A549 (cell line): ENCODE data around the gene ATP8A2. TPM values are rescaled to one million over a fixed set of nuclear protein-coding genes. Genes with fewer than 3 reads are reported as not detected.

ENCODE experiments used
- ATAC-seq, 2 experiments: fragments of 200-7000 bp in 1 of 2; fragments of >200 bp in 1 of 2; cut with Nextera tagmentation in 1 of 2; cut with Tn5 transposase in 1 of 2; 3 replicates each; pipeline versions ENCODE4 v1.8.0 to v1.9.1; 2018 to 2020; ENCODE audit warnings: mild to moderate bottlenecking in 1 of 2, moderate library complexity in 1 of 2
- CTCF ChIA-PET: fragments of 300-600 bp; sonication (Branson Sonifier 250); formaldehyde crosslinking; extraction: SDS; loops from one replicate; lab custom pipeline; 2021; ENCODE audit warnings: antibody characterized with exemption, inconsistent platforms; lab: Yijun Ruan, JAX
- POLR2A ChIA-PET: fragments of 350-600 bp; formaldehyde crosslinking; extraction: SDS; loops from one replicate; lab custom pipeline; 2021; ENCODE audit warnings: antibody characterized with exemption, inconsistent platforms; lab: Yijun Ruan, JAX
- DNase-seq, 2 experiments: peaks; one replicate each; pipeline versions ENCODE4 v3.0.0 to v3.0.0-alpha.2; 2011 to 2016; ENCODE audit warnings: low read depth in 1 of 2, low spot score in 1 of 2
- FAIRE-seq: peaks from 2 replicates; lab custom pipeline; 2011; peaks lifted over from hg19 to GRCh38; lab: Jason Lieb, UNC
- H3K27ac ChIP-seq, 2 experiments: fragments of >200 bp; sonication (Bioruptor Twin); formaldehyde crosslinking; 3 replicates each; pipeline ENCODE4 v1.5.1; 2016 to 2017
- H3K4me1 ChIP-seq: fragments of >200 bp; sonication (Bioruptor Twin); formaldehyde crosslinking; 3 replicates; pipeline ENCODE4 v1.6.1; 2016
- H3K4me2 ChIP-seq: fragments of >200 bp; sonication (Bioruptor Twin); formaldehyde crosslinking; 3 replicates; pipeline ENCODE4 v1.6.1; 2016
- H3K4me3 ChIP-seq: fragments of >200 bp; sonication (Bioruptor Twin); formaldehyde crosslinking; 3 replicates; pipeline ENCODE4 v1.5.1; 2016
- H3K9me3 ChIP-seq: fragments of >200 bp; sonication (Bioruptor Twin); formaldehyde crosslinking; 3 replicates; pipeline ENCODE4 v1.6.1; 2016
- CBX2 ChIP-seq: fragments of 200-600 bp; sonication (generic); IDR thresholded peaks from 2 replicates; pipeline ENCODE4 v1.6.1; 2016; ENCODE audit warnings: low read depth, mild to moderate bottlenecking, borderline replicate concordance
- CBX8 ChIP-seq: fragments of 200-600 bp; sonication (generic); IDR thresholded peaks from 2 replicates; pipeline ENCODE4 v1.6.1; 2016
- CHD4 ChIP-seq: fragments of 200-600 bp; sonication (generic); IDR thresholded peaks from 2 replicates; pipeline ENCODE4 v1.6.1; 2016; ENCODE audit warnings: antibody characterized with exemption, mild to moderate bottlenecking, borderline replicate concordance
- CTCF ChIP-seq: fragments of >200 bp; sonication (Bioruptor Twin); formaldehyde crosslinking; IDR thresholded peaks from 3 replicates; pipeline ENCODE4 v1.5.1; 2016
- E2F6 ChIP-seq: IDR thresholded peaks from 2 replicates; pipeline ENCODE4 v1.6.1; 2012; ENCODE audit warnings: low read depth, borderline replicate concordance
- EHMT2 ChIP-seq: fragments of 200-600 bp; sonication (generic); IDR thresholded peaks from 2 replicates; pipeline ENCODE4 v1.6.1; 2016; ENCODE audit warnings: antibody characterized with exemption, low read depth, mild to moderate bottlenecking, moderate library complexity
- ELK1 ChIP-seq: fragments of 150-350 bp; IDR thresholded peaks from 2 replicates; pipeline ENCODE4 v1.6.1; 2014; ENCODE audit warnings: low read depth, mild to moderate bottlenecking, low read length
- ESRRA ChIP-seq: fragments of 150-350 bp; IDR thresholded peaks from 2 replicates; pipeline ENCODE4 v1.6.1; 2014; ENCODE audit warnings: mild to moderate bottlenecking, low read length, borderline replicate concordance
- FOSB ChIP-seq: fragments of 250-450 bp; sonication (Bioruptor Pico); IDR thresholded peaks from 2 replicates; pipeline ENCODE4 v1.5.0; 2020; ENCODE audit warnings: mild to moderate bottlenecking, moderate library complexity
- FOSL2 ChIP-seq, 2 experiments: fragments of 450-650 bp in 1 of 2; fragments of >200 bp in 1 of 2; sonication (Bioruptor Twin) in 1 of 2; formaldehyde crosslinking; IDR thresholded peaks; 2 replicates each; pipeline versions ENCODE4 v1.5.0 to v1.6.1; 2016 to 2020; ENCODE audit warnings: mild to moderate bottlenecking in 1 of 2, moderate library complexity in 1 of 2
- FOXS1 ChIP-seq: fragments of 250-450 bp; sonication (Bioruptor Pico); IDR thresholded peaks from 2 replicates; pipeline ENCODE4 v1.5.0; 2020; ENCODE audit warnings: mild to moderate bottlenecking, moderate library complexity
- GATA3 ChIP-seq: IDR thresholded peaks from 2 replicates; pipeline ENCODE4 v1.6.1; 2012; ENCODE audit warnings: borderline replicate concordance
- HES2 ChIP-seq: fragments of >200 bp; sonication (Bioruptor Twin); formaldehyde crosslinking; IDR thresholded peaks from 2 replicates; pipeline ENCODE4 v1.6.1; 2016
- HEYL ChIP-seq: fragments of 250-450 bp; sonication (Bioruptor Pico); IDR thresholded peaks from 2 replicates; pipeline ENCODE4 v1.8.0; 2021; ENCODE audit warnings: mild to moderate bottlenecking, moderate library complexity
- HMGXB4 ChIP-seq: fragments of 250-450 bp; sonication (Bioruptor Pico); IDR thresholded peaks from 2 replicates; pipeline ENCODE4 v1.5.0; 2021; ENCODE audit warnings: mild to moderate bottlenecking, moderate library complexity, borderline replicate concordance
- HOXB5 ChIP-seq: fragments of 250-450 bp; sonication (Bioruptor Pico); IDR thresholded peaks from 2 replicates; pipeline ENCODE4 v1.5.0; 2020; ENCODE audit warnings: mild to moderate bottlenecking, moderate library complexity
- KDM5A ChIP-seq: fragments of 200-600 bp; sonication (generic); IDR thresholded peaks from 2 replicates; pipeline ENCODE4 v1.6.1; 2016; ENCODE audit warnings: antibody characterized with exemption, mild to moderate bottlenecking
- MAFK ChIP-seq: fragments of 450-650 bp; IDR thresholded peaks from 2 replicates; pipeline ENCODE4 v1.6.1; 2014; ENCODE audit not compliant: partially characterized antibody
- NFE2L2 ChIP-seq: fragments of 150-350 bp; conservative IDR thresholded peaks from 2 replicates; pipeline ENCODE4 v1.6.1; 2014; ENCODE audit warnings: low read length
- RNF2 ChIP-seq: fragments of 200-600 bp; sonication (generic); IDR thresholded peaks from 2 replicates; pipeline ENCODE4 v1.6.1; 2016; ENCODE audit warnings: low read depth, mild to moderate bottlenecking, antibody characterized with exemption, moderate library complexity, borderline replicate concordance
- SREBF2 ChIP-seq: fragments of 450-650 bp; IDR thresholded peaks from 2 replicates; pipeline ENCODE4 v1.6.1; 2014; ENCODE audit warnings: mild to moderate bottlenecking, moderate library complexity
- TP53 ChIP-seq: fragments of 250-450 bp; sonication (Bioruptor Pico); IDR thresholded peaks from 2 replicates; pipeline ENCODE4 v1.5.0; 2021; ENCODE audit warnings: mild to moderate bottlenecking, moderate library complexity
- USF2 ChIP-seq: fragments of 450-650 bp; IDR thresholded peaks from 2 replicates; pipeline ENCODE4 v1.6.1; 2014; ENCODE audit warnings: antibody characterized with exemption
- ZC3H11A ChIP-seq: fragments of 450-650 bp; IDR thresholded peaks from 2 replicates; pipeline ENCODE4 v1.6.1; 2014; ENCODE audit warnings: antibody characterized with exemption, mild to moderate bottlenecking
- WGBS: methylation state at CpG from one replicate; pipeline ENCODE4 v1.1.6; 2017; ENCODE audit errors: missing lambda C conversion rate; 5-methylcytosine and 5-hydroxymethylcytosine counted together
- polyA plus RNA-seq, 4 experiments: library from polyadenylated mRNA; depleted of rRNA in 3 of 4; stranded (reverse); fragments of >200 nt; fragmentation: RNase III in 1 of 4; extraction: RNeasy Plus Mini Kit Qiagen cat#74134 plus additional on column Dnase treatment in 1 of 4; gene quantifications; 2 replicates in 3 of 4; 3 replicates in 1 of 4; pipeline ENCODE4 v1.2.3, GENCODE V29; 2011 to 2017

Gene ATP8A2
- polyA plus RNA-seq, 2 of the 4 experiments (the other 2 are of a cell fraction), result 0.03 TPM; not detected in 1

- Histone ChIP-seq H3K4me1 (no peaks in the 10 kb centered on the region), H3K4me3 (no peak overlapping the region), H3K4me2 (no peak overlapping the region), H3K27ac (no peak overlapping the region), H3K9me3 (no peaks in the 10 kb centered on the region)
- no peak for TF ChIP-seq CBX2
- TF ChIP-seq FOSB (CRISPR knock-in tag), result no peak
- ATAC-seq (no peak), FAIRE-seq (no peak), DNase-seq (no peak)
- 53% methylated on average over 13 of the region's 13 CpGs for WGBS
- CTCF ChIA-PET, result no interaction called here
- POLR2A ChIA-PET, result no interaction called here
These were observed 397.1 kb downstream of the ATP8A2 start for GRCh38 chr13:25768838-25769237.

- Histone ChIP-seq H3K4me2 (no peak overlapping the region), H3K9me3 (no peaks in the 10 kb centered on the region), H3K4me1 (no peaks in the 10 kb centered on the region), H3K4me3 (no peak overlapping the region), H3K27ac (no peak overlapping the region)
- 27% methylated on average over 5 of the region's 7 CpGs for WGBS
- ChIA-PET POLR2A (no interaction called here), CTCF (no interaction called here)
- TF ChIP-seq USF2 (no peak), FOXS1 (CRISPR knock-in tag) (no peak), CBX2 (no peak), CBX8 (no peak), GATA3 (no peak), HES2 (no peak), HMGXB4 (CRISPR knock-in tag) (no peak), FOSL2 (IDR thresholded peaks at IDR 0.05) (no peak), FOSL2 (CRISPR knock-in tag; IDR thresholded peaks at IDR 0.05) (no peak), ESRRA (no peak), TP53 (CRISPR knock-in tag) (no peak), EHMT2 (no peak), HEYL (CRISPR knock-in tag) (no peak), KDM5A (no peak), ELK1 (no peak), E2F6 (no peak)
- ATAC-seq (no peak), FAIRE-seq (no peak), DNase-seq (no peak)
These were observed 398.8 kb downstream of the ATP8A2 start for GRCh38 chr13:25770601-25771000.

GRCh38 chr13:25771202-25771601 is 399.4 kb downstream of the ATP8A2 start:
- Histone ChIP-seq H3K27ac (no peak overlapping the region), H3K4me3 (no peak overlapping the region), H3K9me3 (no peaks in the 10 kb centered on the region), H3K4me1 (no peaks in the 10 kb centered on the region), H3K4me2 (no peak overlapping the region)
- CTCF ChIA-PET, result no interaction called here
- ATAC-seq, result no peak
- FAIRE-seq, result no peak
- WGBS, result 26% methylated on average over 5 of the region's 5 CpGs
- TF ChIP-seq RNF2 (no peak), SREBF2 (no peak), NFE2L2 (no peak), HOXB5 (CRISPR knock-in tag) (no peak), CBX2 (no peak), ZC3H11A (no peak), MAFK (no peak), CHD4 (no peak), HEYL (CRISPR knock-in tag) (no peak), CBX8 (no peak), CTCF (no peak)
- POLR2A ChIA-PET, result no interaction called here
- DNase-seq, result no peak
